ENCODE data around the gene SLC39A1.
A peak's percentile ranks its signal among the peaks of the same experiment; 100 is the strongest.

The SLC39A1 gene

DNA sequence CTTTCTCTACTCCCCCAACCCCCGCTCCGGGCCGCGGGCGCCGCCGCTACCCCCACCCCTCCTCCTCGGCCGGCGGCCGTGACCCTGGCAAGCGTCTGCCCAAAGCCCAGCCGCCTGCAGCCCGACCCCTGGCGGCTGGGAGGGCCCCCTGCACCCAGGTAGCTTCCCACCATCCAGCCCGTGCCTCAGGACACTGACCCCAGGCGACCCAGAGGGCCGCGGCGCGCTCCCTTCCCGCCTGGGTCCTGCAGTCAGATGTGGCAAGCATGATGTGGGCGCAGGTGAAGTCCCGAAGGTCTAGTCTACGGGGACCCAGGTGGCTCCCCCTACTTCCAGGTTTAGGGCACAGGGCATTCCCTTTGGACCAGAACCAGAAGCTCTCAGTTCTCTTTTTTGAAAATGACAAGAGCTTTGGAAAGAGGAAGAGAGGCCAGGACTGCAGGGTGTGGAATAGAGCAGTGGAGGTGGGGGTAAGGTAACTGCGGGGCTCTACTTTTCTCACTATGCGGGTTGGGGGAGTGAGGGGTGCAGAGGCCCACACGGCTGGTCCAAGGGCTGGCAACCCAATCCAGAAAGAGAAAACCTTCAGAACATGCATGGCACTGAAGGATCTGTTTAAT, 16.6 kb downstream of the SLC39A1 start, which contains the start of gene DENND4B:
TSS of gene DENND4B (minus strand) at position 97 of the 620 bp plus-strand sequence. CDS start 2,344 bp downstream, outside the sequence.
- peak; percentile 63 to 71 for DNase-seq

DNA sequence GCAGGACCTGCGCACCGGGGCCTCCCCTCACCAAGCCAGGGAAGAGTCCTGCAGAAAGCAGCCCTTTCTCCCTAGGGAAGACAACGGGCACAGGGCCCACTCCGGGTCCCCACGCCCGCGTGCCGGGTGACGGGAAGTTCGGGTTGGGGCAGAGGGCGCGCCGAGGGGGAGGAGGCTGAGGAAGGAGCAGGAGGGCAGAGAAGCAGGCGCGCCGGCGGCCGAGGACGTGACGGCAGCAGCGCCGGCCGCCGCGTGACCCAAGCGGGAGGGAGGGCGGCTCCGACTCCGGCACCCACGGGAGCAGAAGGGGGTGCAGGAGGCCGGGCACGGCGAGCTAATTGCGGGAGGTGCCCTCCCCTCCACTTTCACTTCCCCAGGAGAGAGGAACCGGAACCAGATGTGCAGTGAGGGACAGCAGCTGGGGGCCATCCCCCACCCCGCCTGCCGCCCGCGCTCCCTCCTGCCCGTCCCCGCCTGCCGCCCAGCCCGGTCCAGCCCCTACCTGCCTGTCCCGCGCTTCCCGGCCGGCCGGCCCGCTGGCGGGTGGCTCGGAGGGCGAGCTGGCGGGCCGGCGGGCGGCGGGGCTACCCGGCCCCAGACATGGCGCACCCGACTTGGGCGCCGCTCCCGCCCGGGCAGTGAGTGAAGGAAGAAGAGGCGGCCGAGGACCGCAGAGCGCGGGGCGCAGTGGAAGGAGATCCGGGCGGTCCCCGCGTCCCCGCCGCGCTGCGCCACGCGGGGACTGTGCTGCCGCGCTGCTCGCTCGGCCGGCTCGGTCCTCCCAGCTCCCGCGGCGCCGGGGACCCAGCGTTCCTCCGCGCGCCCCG, 17.3 kb downstream of the SLC39A1 start:
- peak; percentile 46 to 47 for DNase-seq

DNA sequence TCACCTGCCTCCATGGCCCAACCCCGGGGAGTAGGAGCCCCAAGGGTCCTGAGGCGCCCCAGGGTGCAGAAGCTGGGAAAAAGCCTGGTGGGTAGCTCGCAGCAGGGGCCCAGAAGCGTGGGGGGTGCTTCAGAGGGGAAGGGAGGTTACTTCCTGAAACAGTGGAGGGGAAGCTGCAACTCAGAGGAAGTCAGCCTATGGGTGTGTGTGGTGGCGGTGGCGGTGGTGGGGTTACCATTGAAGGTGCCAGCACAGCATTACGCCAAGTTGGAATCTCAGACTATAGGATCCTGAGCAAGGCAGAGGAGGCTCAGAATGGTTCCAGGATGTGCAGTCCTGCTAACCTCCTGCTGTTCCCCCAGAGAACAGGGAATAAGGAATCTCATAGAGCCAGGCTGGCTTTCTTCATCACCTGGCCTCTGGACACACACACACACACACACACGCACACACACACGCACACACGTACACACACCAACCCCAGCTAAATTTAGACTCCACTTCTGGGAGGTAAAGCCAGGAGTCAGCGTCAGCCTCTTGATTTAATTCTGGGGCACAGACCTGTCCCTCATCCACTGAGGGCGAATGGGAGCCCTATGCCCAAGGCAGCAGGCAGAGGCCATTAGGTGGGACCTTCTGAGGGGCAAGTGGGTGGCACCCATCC, 18.1 kb downstream of the SLC39A1 start:
- DNase-seq = peak; percentile 67 to 68

DNA sequence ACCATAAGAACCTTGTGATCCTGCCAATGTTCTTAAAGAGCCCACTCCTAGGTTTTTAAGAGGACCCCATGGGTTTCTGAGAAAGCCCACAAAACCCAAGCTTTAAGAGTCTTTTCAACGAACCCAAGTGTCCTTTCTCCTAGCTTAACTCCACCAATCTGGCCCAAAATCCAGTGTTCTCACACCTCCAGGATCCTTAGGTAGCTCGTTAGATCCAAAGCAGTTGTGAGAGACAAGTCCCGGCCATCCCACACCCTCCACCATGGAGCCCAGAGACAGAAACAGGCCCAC, 18.6 kb downstream of the SLC39A1 start:
- no peak for DNase-seq

DNA sequence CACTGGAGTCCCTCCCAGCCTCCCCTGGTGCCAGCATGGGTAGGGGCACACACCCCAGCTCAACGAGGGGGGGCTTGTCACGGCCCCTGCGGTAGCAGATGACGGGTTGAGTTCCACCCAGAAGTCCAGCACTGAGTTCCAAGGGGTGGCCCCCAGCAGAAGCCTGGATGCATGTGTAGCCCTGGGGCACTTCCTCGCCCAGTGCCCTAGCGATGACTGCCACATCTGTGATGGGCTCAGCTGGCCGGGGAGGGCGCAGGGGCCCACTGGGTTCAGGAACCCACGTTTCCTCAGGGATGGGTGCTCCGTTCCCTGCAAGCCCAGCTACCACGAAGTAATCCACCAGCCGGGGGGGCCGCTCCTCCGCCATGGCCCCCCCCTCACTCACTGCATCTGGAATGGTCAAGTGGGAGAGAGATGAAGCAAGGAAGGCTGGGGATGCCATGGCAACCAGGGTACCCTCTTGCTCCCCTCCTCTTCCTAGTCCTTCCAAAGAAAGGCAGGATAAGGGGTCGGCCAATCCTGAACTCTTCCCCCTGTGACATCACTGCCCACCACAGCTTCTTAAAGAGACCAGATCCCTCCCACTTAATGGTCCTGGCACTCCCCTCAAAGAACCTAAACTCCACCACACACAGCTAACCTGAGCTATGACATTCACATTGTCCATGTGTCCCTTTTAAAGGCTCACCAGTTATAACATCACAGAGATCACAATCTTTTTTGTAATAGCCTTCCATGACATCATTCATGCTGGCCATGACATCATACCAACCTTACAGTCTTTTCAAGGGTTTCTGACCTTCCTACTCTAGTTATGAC, 19.1 kb downstream of the SLC39A1 start:
- DNase-seq = no peak

DNA sequence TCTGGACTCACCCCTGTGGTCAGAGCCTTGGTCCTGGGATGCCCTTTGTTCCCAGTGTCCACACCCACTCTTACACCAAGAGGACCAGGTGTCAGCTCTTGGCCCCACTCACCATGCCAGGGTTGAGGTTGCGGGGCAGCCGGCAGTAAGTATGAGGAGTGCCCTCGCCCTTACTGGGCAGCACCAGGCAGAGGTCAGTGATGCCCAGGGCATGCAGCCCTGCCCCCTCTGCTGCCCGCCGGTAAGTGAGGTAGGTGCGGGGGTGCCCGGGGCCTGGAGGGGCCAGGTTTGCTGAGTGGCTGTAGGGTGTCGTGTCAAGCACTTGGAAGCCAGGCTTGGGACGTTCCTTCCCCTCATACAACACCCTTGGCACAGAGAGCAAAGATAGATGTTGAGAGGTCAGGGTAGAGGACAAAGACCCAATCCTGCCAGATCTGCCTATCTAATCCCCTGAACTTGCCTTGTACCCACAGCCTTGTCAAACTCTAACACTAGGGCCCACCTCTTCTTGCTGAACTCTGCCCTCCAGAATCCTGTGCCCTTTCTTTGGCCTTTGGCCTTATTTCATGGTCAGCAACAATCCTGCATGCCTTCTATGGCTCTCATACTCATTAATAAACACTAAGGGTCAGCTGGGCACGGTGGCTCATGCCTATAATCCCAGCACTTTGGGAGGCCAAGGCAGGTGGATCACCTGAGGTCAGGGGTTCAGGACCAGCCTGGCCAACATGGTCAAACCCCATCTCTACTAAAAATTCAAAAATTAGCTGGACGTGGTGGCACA, 20.4 kb downstream of the SLC39A1 start:
- DNase-seq = no peak

DNA sequence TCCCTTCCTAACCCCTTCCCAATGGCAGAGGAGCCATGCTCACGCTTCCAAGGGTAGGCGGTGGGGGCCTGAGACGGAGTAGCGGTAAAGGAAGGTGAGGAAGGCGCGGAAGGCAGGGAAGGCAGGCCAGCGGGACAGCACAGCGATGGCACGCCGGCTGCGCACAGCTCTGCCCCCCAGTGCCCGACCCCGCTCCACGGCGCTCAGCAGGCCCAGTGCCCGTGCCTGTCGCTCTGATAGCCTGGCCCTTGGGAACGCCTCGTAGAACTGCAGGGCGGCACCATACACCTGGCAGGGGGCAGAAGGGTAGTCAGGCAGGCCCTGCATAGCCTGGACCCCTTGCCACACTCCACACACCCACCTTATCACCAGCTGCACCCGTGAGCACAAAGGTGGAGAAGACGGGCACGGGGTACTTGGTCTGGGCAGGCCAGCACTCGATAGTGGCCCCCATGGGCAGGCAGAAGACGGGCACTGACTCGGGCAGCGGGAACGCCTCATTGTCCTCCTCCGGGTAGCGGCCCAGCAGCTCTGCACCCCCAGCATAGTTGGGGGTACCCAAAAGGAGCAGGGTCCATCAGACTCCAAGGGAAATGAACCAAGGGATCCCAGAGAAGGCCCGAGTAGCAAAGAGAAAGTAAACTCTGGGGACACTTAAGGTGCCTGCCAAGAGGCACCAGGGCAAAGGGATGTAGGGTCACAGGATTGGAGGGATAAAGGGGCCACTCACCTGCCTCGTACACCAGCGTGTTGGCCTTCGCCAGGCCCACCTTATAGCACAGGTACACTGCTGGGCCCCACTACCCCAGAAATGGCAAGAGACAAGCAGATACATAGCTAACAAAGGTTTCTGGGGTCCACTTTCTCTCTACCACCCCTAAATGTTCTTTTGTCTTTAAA, 21.3 kb downstream of the SLC39A1 start:
- no peak for DNase-seq

DNA sequence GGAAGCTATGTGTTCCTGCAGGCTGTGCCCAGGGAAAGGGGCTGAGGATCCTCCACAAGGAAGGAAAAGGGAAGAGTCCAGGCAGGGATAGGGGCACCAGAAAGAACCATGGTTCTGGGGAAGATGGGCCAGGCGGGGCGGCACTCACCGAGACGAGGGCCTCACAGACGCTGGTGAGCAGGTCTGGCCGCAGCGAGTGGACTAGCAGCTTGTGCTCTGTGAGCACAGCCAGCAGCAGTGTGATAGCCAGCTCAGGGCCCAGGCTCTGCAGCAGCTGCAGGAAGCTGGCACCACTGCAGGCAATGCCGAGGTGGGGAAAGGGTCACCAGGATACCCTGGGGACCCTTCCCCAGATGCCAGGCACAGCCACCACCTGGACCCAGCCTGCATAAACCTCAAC, 22.6 kb downstream of the SLC39A1 start:
- no peak for DNase-seq

DNA sequence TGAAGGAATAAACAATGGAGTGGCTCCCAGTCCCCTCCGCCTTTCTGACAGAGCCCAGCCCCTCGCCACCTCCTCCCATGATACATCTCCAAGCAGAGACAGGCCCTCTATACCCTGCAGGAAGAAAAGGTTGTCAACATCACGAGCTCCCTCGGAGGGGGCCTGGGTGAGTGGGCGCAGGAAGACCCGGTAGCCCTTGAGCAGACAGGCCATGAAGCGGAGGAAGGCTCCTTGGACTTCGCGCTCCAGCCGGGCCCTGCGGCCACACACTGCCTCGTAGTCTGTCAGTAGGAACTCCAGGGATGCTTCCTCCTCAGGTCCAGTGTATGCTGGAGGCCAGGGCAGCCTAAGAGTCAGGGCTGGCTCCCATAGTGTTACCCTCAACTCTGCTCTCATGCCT, 23.9 kb downstream of the SLC39A1 start:
- no peak for DNase-seq

DNA sequence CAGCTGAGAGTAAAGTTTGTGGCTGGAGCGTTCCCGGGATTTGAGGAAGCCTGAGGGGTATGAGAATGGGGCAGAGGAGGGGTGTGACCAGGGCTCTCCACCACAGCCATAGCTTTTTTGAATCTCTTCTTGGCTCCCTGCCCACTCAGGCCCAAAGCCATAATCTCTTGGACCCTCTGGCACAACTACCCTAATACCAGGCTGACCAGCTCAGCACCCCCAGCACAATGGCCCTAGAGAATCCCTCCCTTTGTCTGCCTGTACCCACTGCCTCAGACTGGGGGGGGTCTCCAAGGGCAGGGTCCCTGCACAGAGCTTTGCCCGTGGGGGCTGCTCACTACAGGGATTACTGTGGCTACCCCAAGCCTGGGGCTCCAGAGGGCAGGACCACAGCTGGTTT, 24.3 kb downstream of the SLC39A1 start:
- DNase-seq = no peak

DNA sequence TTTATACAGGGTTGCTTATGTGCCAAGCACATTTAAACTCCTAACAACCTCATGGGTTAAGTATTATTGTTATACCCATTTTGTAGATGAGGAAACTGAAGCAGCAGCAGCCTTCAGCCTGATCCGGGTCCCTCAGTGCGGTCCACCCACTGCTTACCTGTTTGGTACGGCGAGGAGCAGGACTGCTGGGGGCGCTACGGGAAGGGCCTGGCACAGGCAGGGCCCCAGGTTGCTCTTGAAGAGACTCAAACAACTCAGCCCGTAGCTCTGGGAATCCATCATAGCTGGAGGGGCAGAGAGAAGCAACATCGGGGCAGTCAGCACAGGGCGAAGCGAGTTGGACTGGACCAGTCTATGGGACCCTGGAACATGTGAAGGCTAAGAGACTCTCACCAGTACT, 26.0 kb downstream of the SLC39A1 start:
- DNase-seq = no peak

DNA sequence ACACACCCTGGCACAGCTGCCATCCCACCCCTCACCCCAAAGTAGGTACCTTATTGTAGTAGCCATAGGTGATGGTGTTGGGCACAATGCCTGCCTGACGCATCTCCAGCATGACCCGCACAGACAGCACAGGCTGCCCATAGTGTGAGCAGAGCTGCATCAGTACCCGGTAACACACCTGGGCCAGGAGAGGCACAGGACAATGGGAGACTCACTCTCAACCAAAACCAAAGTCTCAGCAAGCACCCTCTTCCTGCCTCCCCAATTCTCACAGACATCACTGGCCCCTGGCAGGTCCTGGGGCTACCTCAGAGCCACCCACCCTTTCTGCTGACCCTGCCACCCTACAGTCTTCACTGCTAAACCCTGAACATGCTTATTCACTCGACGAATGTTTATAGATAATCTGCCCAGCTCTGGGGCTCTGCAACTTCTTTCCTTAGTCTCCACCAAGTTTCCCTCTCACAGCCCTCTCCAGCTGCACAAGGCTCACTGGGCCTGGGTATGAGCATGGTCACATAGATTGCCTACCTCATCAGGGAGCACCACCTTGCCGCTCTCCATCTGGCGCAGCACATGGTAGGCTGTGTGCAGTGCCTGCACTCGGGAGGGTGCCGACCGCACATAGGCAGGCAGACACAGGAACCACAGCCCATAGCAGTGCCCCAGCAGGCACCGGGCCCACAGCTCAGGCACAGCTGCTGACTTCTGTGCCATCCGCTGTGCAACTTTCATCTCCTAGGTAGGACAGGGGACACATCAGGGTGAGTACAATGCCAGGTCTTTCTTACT, 27.1 kb downstream of the SLC39A1 start:
- DNase-seq = no peak

DNA sequence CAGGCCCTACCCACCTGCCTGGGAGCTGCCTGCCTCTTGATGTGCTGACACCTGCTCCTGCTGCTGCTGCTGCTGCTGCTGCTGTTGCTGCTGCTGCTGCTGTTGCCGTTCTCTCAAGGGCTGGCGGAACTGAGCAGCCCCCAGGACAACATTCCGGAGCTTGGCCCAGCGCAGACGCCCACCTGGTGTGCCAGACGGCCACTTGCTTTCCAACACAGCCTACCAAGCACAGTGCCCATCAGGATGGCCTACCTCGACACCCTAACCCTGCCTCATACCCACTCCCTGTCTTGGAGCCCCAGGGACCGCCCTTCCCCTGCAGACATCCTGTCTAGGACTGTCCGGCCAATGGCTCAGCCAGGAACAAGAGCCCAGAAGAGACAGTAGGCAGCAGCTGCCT, 28.6 kb downstream of the SLC39A1 start:
- DNase-seq = no peak

DNA sequence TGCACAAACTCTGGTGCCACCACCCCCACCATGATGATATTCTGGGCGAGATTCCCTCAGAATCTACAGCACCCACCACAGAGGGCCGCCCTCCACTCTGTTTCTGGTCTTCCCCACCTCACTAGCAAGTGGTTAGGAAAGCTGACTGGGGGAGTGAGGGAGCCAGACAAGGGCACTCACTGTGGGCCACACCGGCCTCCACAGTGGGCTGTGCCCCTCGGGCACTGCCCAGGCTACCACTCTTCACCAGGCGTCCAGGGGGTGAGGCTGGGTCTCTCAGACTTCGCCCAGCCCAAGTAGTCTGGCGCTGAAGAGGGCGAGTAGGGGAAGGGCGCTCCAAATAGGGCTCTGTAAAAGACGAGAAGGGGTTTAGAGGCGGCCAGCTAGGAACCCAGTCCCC, 29.4 kb downstream of the SLC39A1 start:
- no peak for DNase-seq

DNA sequence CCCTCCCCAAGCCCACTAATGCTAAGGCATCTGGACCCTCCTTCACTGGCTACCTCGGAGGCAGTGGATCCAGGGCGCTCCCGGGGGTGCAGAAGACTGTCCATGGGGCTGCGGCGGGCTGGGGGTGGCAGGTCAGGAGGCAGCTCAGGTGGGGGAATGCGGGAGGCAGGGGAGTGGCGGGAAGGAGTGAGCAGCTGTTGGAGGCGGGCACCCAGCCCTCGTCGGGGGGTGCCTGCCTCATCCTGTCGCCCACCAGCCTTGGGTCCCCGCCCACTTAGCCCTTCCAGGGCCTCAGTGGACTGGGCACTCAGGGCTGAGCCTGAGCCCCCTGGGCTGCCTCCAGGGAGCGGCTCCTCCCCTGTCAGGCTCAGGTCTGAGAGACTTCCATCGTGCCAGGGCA, 29.9 kb downstream of the SLC39A1 start:
- DNase-seq = no peak

DNA sequence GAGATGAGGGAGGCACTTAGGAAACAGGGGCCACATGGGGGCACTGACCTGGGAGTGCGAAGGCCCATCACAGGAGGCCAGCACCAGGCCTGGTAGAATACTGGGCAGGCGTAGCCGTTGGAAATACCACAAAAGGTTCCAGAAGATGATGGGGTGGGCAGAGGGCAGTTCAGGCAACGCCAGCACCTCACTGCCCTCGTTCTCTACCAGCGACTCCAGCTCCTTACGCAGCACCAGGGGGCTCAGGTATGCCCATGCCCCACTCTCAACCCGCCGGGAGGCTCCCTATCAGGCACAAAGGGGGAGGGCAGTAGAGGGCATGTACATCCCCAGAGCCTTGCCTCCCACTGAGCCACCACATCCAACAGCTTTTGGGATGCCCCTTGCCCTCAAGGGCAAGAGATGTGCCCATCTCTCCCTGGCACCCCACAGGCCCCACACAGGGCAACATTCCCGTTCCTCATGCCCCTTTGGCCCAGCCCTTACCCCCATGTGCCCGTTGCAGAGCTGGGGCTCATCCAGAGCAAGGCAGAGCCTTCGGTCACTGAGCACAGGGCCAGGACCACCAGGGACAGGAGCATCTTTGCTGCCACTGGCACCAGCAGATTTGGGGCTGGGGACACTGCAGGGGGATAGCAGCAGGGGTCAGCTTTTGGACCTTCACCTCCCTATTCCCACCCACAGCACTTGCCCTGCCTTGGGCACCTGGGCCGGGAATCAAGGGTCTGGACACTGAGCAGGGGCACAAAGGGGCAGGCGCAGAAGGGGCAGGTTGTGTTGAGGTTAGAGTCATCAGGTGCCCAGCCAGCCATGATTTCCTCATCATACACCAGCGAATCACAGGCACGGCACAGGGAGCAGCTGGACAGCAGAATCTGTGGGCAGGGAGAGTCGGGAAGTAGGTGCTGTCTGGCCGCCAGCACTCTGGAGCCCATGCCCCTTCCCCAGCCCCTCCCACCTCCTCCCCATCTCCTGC, 30.9 kb downstream of the SLC39A1 start:
- no peak for DNase-seq

DNA sequence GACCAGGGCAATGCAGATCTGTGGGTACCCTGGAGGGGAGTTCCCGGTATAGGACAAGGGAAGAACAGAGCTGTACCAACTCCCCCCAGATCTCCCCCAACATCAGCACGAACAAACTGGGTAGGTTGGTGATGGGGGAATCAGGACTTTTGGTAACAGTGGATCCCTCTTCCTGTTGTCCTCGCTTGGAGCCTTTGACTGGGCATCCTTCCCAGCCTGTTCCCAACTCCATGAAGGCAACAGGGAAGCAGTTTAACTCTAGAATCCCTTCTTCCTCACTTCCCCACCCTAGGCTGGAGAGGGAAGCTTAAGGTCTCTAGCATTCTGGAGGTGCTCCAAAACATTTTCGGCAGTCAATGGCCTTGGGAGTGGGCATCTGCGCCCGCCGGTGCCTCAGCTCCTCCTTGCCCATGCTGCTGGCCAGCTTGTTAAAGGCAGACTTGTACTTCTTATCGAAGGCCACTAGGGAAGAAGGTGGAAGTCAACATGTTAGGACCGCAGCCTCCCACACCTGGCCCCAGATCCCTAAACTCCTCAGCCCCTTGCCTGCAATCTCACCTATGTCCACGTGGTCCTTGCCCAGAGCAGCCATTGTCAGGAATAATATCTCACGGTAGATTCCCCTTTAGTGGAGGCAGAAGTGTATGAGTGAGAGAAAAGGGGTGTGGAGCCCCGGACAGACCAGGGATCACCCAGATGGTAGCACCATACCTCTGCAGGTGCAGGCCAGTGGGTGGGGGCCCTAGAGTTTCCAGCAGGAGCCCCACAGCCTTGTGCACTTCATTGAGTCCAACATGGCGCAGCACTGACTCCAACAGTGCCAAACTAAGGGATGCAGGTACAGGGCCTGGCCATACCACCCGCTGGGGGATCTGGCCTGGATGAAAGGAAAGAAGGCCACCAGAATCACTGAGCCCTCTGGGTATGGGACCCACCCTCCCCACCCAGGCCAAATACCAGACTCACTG, 33.1 kb downstream of the SLC39A1 start:
- no peak for DNase-seq

DNA sequence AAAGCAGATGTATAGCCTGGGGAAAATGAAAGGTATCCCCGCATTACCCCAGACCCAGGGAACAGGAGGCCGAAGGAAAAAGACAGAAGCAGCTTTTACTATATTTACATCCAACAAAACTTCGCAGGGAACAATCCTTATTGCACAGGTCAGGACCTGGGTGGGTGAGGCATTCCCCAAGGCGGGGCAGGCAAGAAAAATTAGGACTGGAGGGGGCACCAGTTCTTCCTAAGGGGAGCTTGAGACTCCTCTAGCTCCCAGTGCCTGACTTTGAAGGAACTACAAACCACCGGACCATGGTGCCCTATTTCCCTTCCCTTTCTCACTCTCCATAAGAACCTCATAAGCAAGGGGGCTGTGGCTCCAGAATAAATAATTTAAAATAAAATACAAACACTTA, 33.9 kb downstream of the SLC39A1 start:
- no peak for DNase-seq
